ENCODE results near the gene IPO7. TPM values are rescaled to one million over a fixed set of nuclear protein-coding genes. Genes with fewer than 3 reads are reported as not detected.
"Not testable (repeated sequence)": the region's sequence is repeated elsewhere in the genome, so short reads cannot be mapped to it uniquely, and the experiment has no call there.

The IPO7 gene
- total RNA-seq, 2 donors from 2014 or later, result 161 to 163 TPM

- Histone ChIP-seq H3K27ac (ENCODE audit: low read depth, low read length) (no peak overlapping the region), H3K4me3 (ENCODE audit: low read length) (no peak overlapping the region), H3K36me3 (ENCODE audit: control insufficient read depth, insufficient read depth, low read length) (peaks cover 52% of the 10 kb centered on the region), H3K9me3 (ENCODE audit: control insufficient read depth, low read length) (peaks cover 8% of the 10 kb centered on the region), H3K27me3 (ENCODE audit: control insufficient read depth, insufficient read depth, low read length, poor library complexity, severe bottlenecking) (no peaks in the 10 kb centered on the region), H3K9ac (ENCODE audit: extremely low read depth, low read length, poor library complexity, severe bottlenecking) (no peak overlapping the region), H3K4me1 (ENCODE audit: control insufficient read depth, insufficient read depth, low read length) (no peaks in the 10 kb centered on the region)
- peak overlapping the region; percentile 11 for H3K27ac Mint-ChIP-seq
- peaks cover 16% of the 10 kb centered on the region for H3K4me1 Mint-ChIP-seq
- no peaks in the 10 kb centered on the region for H3K9me3 Mint-ChIP-seq
- no peak overlapping the region for H3K4me3 Mint-ChIP-seq
- H3K36me3 Mint-ChIP-seq (ENCODE audit: low read depth), result peaks cover 35% of the 10 kb centered on the region
- no peak for DNase-seq
- TF ChIP-seq CTCF (conservative IDR thresholded peaks at IDR 0.05), result no peak
- H3K27me3 Mint-ChIP-seq (ENCODE audit: insufficient read depth), result no peaks in the 10 kb centered on the region
Measured at GRCh38 chr11:9399466-9399865, 15.0 kb downstream of the IPO7 start.

GRCh38 chr11:9401884-9402283, 17.4 kb downstream of the IPO7 start:
- peaks cover 13% of the 10 kb centered on the region for H3K4me1 Mint-ChIP-seq
- DNase-seq; H3K27ac Mint-ChIP-seq; H3K9me3 Mint-ChIP-seq; H3K27me3 ChIP-seq (ENCODE audit: control insufficient read depth, insufficient read depth, low read length, poor library complexity, severe bottlenecking); H3K9ac ChIP-seq (ENCODE audit: extremely low read depth, low read length, poor library complexity, severe bottlenecking); H3K4me1 ChIP-seq (ENCODE audit: control insufficient read depth, insufficient read depth, low read length); H3K27ac ChIP-seq (ENCODE audit: low read depth, low read length); H3K27me3 Mint-ChIP-seq (ENCODE audit: insufficient read depth); H3K9me3 ChIP-seq (ENCODE audit: control insufficient read depth, low read length); H3K4me3 Mint-ChIP-seq; H3K4me3 ChIP-seq (ENCODE audit: low read length): not testable (repeated sequence)
- peaks cover 51% of the 10 kb centered on the region for H3K36me3 ChIP-seq (ENCODE audit: control insufficient read depth, insufficient read depth, low read length)
- H3K36me3 Mint-ChIP-seq (ENCODE audit: low read depth), result peaks cover 41% of the 10 kb centered on the region
- WGBS, 2 experiments (ENCODE audit: insufficient coverage in 1 of 2, insufficient read length in 1 of 2), result 67 to 81% methylated on average over 3 to 6 of the region's 8 CpGs

GRCh38 chr11:9428706-9429105, 44.3 kb downstream of the IPO7 start:
- Mint-ChIP-seq H3K9me3 (no peaks in the 10 kb centered on the region), H3K36me3 (ENCODE audit: low read depth) (peaks cover 83% of the 10 kb centered on the region), H3K4me3 (no peak overlapping the region), H3K27ac (peak overlapping the region; percentile 29), H3K27me3 (ENCODE audit: insufficient read depth) (no peaks in the 10 kb centered on the region), H3K4me1 (no peaks in the 10 kb centered on the region)
- no peak for DNase-seq
- H3K9ac ChIP-seq (ENCODE audit: extremely low read depth, low read length, poor library complexity, severe bottlenecking), result no peak overlapping the region
- peaks cover 97% of the 10 kb centered on the region for H3K36me3 ChIP-seq (ENCODE audit: control insufficient read depth, insufficient read depth, low read length)
- no peaks in the 10 kb centered on the region for H3K4me1 ChIP-seq (ENCODE audit: control insufficient read depth, insufficient read depth, low read length)
- no peak overlapping the region for H3K27ac ChIP-seq (ENCODE audit: low read depth, low read length)
- H3K9me3 ChIP-seq (ENCODE audit: control insufficient read depth, low read length), result no peaks in the 10 kb centered on the region
- TF ChIP-seq CTCF (conservative IDR thresholded peaks at IDR 0.05), result no peak
- no peaks in the 10 kb centered on the region for H3K27me3 ChIP-seq (ENCODE audit: control insufficient read depth, insufficient read depth, low read length, poor library complexity, severe bottlenecking)
- WGBS, 2 experiments (ENCODE audit: insufficient coverage in 1 of 2, insufficient read length in 1 of 2), result 100% methylated on average over 1 of the region's 1 CpG; no CpG with 5 or more reads in 1 of the 2 experiments
- no peak overlapping the region for H3K4me3 ChIP-seq (ENCODE audit: low read length)

- Mint-ChIP-seq H3K27ac (no peak overlapping the region), H3K27me3 (ENCODE audit: insufficient read depth) (no peaks in the 10 kb centered on the region), H3K4me1 (no peaks in the 10 kb centered on the region), H3K36me3 (ENCODE audit: low read depth) (peaks cover 79% of the 10 kb centered on the region), H3K4me3 (no peak overlapping the region), H3K9me3 (no peaks in the 10 kb centered on the region)
- Histone ChIP-seq H3K9me3 (ENCODE audit: control insufficient read depth, low read length) (no peaks in the 10 kb centered on the region), H3K36me3 (ENCODE audit: control insufficient read depth, insufficient read depth, low read length) (peaks cover 94% of the 10 kb centered on the region), H3K27me3 (ENCODE audit: control insufficient read depth, insufficient read depth, low read length, poor library complexity, severe bottlenecking) (no peaks in the 10 kb centered on the region), H3K4me3 (ENCODE audit: low read length) (no peak overlapping the region), H3K4me1 (ENCODE audit: control insufficient read depth, insufficient read depth, low read length) (no peaks in the 10 kb centered on the region), H3K9ac (ENCODE audit: extremely low read depth, low read length, poor library complexity, severe bottlenecking) (no peak overlapping the region), H3K27ac (ENCODE audit: low read depth, low read length) (no peak overlapping the region)
- 78 to 100% methylated on average over 2 of the region's 4 CpGs for WGBS, 2 experiments (ENCODE audit: insufficient coverage in 1 of 2, insufficient read length in 1 of 2)
- DNase-seq, result no peak
- TF ChIP-seq CTCF (conservative IDR thresholded peaks at IDR 0.05), result no peak
Measured at GRCh38 chr11:9438611-9439010, 54.2 kb downstream of the IPO7 start.

All from endodermal cell (in vitro differentiated cells).